ENCODE data around the gene KRT6C.

DNA sequence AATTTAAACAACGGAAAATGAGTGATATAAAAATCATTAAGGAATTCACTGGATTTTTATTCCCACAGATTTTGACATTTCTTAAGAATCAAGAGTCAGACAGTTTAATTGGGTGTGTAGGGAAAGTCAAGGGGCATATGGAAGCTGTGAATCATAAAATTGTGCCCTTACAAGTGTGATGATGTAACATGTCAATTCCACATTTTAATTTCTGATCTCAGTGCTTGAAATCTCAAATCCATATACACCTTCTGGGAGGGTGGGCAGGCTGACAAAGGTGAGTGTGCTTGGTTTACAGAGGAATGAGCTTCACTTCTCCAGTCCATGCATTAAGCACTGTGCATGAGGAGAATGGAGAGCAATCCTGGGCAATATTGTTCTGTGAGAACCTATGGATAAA lies 20.5 kb upstream of the KRT6C start:
- TF ChIP-seq, protein P1, sequence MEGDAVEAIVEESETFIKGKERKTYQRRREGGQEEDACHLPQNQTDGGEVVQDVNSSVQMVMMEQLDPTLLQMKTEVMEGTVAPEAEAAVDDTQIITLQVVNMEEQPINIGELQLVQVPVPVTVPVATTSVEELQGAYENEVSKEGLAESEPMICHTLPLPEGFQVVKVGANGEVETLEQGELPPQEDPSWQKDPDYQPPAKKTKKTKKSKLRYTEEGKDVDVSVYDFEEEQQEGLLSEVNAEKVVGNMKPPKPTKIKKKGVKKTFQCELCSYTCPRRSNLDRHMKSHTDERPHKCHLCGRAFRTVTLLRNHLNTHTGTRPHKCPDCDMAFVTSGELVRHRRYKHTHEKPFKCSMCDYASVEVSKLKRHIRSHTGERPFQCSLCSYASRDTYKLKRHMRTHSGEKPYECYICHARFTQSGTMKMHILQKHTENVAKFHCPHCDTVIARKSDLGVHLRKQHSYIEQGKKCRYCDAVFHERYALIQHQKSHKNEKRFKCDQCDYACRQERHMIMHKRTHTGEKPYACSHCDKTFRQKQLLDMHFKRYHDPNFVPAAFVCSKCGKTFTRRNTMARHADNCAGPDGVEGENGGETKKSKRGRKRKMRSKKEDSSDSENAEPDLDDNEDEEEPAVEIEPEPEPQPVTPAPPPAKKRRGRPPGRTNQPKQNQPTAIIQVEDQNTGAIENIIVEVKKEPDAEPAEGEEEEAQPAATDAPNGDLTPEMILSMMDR (IDR thresholded peaks at IDR 0.05) = no peak
- TF ChIP-seq POLR2A (IDR thresholded peaks at IDR 0.05; ENCODE audit: low read depth) (no peak), POLR2AphosphoS5 (IDR thresholded peaks at IDR 0.05) (no peak)

Measured in esophagus muscularis mucosa (tissue), 3 donors.